SU-DHL-6 (cell line): ENCODE data around the gene TESMIN.

ENCODE experiments used
- H2AFZ ChIP-seq: fragments of 200-600 bp; sonication (generic); 2 replicates; pipeline ENCODE4 v1.6.1; 2014; ENCODE audit warnings: low read depth, mild to moderate bottlenecking, moderate library complexity, mixed read lengths, antibody characterized with exemption, low read length; ENCODE audit not compliant: severe bottlenecking
- H3F3A ChIP-seq: fragments of 200-600 bp; shearing (Covaris generic); 2 replicates; pipeline ENCODE4 v1.6.0; 2016; ENCODE audit warnings: antibody characterized with exemption, mild to moderate bottlenecking; ENCODE audit not compliant: insufficient read depth
- H3K27ac ChIP-seq: fragments of 200-600 bp; sonication (generic); 2 replicates; pipeline ENCODE4 v1.5.1; 2016; ENCODE audit warnings: low read depth, mild to moderate bottlenecking, low read length, moderate library complexity, mixed read lengths
- H3K27me3 ChIP-seq: fragments of 200-600 bp; sonication (generic), shearing (Covaris generic); 2 replicates; pipeline ENCODE4 v1.6.0; 2014; ENCODE audit warnings: mild to moderate bottlenecking, low read length
- H3K36me3 ChIP-seq: fragments of 200-600 bp; sonication (generic); 2 replicates; pipeline ENCODE4 v1.6.1; 2014; ENCODE audit warnings: mild to moderate bottlenecking, low read length, mixed read lengths
- H3K4me2 ChIP-seq: fragments of 300-600, 200-600 bp; shearing (Covaris generic), sonication (generic); 2 replicates; pipeline ENCODE4 v1.6.0; 2014; ENCODE audit warnings: low read length, low read depth, mild to moderate bottlenecking; ENCODE audit not compliant: poor library complexity, severe bottlenecking
- H3K4me3 ChIP-seq: fragments of 200-600 bp; sonication (generic); 2 replicates; pipeline ENCODE4 v1.5.1; 2014; ENCODE audit warnings: antibody characterized with exemption, low read length, mild to moderate bottlenecking, mixed read lengths; ENCODE audit not compliant: insufficient read depth, poor library complexity, severe bottlenecking
- H3K79me2 ChIP-seq: fragments of 200-600 bp; sonication (generic); 2 replicates; pipeline ENCODE4 v1.6.1; 2014; ENCODE audit warnings: mild to moderate bottlenecking, low read length, moderate library complexity; ENCODE audit not compliant: insufficient read depth
- H3K9ac ChIP-seq: fragments of 200-600 bp; sonication (generic); 2 replicates; pipeline ENCODE4 v1.7.0; 2014; ENCODE audit warnings: mild to moderate bottlenecking, low read length
- H3K9me2 ChIP-seq: fragments of 200-600 bp; sonication (generic); replicated peaks from 2 replicates; pipeline ENCODE4 v1.6.1; 2014; ENCODE audit warnings: low read length; ENCODE audit not compliant: insufficient read depth
- H3K9me3 ChIP-seq: fragments of 200-600 bp; sonication (generic); 2 replicates; pipeline ENCODE4 v1.6.1; 2014; ENCODE audit warnings: low read length, mixed read lengths; ENCODE audit not compliant: insufficient read depth
- H4K20me1 ChIP-seq: fragments of 200-600 bp; sonication (generic); 2 replicates; pipeline ENCODE4 v1.6.1; 2014; ENCODE audit warnings: low read depth, mild to moderate bottlenecking, antibody characterized with exemption, low read length, moderate library complexity, mixed read lengths
- CTCF ChIP-seq: fragments of 200-600 bp; sonication (generic); IDR thresholded peaks from one replicate; pipeline ENCODE4 v1.5.1; 2017; ENCODE audit warnings: antibody characterized with exemption, mild to moderate bottlenecking, low read length, moderate library complexity; ENCODE audit not compliant: insufficient read depth, poor library complexity, severe bottlenecking
- EZH2phosphoT487 ChIP-seq: fragments of 200-600 bp; sonication (generic), shearing (Covaris generic); conservative IDR thresholded peaks from 2 replicates; pipeline ENCODE4 v1.6.1; 2018; ENCODE audit warnings: mild to moderate bottlenecking, antibody characterized with exemption, low read length, moderate library complexity, mixed read lengths

TESMIN gene

GRCh38 chr11:68673306-68673945 is 77.9 kb downstream of the TESMIN start:
- H3K79me2 ChIP-seq: no peaks in the 10 kb centered on the region
- no peaks in the 10 kb centered on the region for H3K27me3 ChIP-seq
- H3K36me3 ChIP-seq: no peaks in the 10 kb centered on the region
- no peaks in the 10 kb centered on the region for H4K20me1 ChIP-seq
- no peak overlapping the region for H3K4me3 ChIP-seq
- no peaks in the 10 kb centered on the region for H3K9me3 ChIP-seq
- no peak overlapping the region for H3K9ac ChIP-seq
- no peaks in the 10 kb centered on the region for H3F3A ChIP-seq
- H3K27ac ChIP-seq: no peak overlapping the region
- H3K9me2 ChIP-seq: no peaks in the 10 kb centered on the region
- TF ChIP-seq EZH2phosphoT487 (no peak), CTCF (no peak)
- no peak overlapping the region for H3K4me2 ChIP-seq
- H2AFZ ChIP-seq: no peak overlapping the region

DNA sequence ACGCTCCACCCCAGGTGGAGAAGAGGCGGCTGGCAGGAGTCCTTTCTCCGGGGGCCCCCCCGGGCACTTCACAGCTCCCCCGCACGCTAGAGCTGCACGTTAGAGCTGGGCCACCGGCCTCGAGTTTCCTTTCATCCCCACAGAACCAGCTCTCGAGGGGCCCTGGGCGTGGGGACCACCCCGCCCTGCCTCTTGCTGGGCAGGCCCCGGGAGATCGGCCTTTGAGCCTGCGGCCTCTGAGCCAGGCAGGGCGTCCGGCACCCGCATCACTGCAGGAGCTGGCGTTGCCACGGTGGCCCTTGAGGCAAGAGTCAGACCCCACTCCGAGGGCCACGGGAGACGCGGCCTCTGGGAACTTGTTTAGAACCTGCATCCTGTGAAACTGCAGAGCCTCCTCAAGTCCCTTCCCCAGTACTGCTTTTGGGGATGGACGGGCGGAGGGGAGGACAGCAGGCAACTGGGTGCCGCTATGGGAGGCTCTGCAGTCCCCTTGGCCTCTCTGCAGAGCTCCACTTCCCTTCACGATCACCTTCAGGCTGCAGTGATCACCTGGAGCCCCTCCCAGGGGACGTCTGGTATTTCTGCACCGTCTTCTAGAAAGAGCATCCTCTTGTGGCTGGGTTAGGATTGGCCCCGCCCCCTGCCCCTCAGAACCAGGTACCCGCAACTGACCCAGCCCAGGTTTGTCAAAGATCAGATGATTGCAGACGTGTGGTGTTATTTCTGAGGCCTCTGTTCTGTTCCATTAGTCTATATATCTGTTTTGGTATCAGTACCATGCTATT is 80.9 kb downstream of the TESMIN start:
- H3K9me3 ChIP-seq: no peaks in the 10 kb centered on the region

GRCh38 chr11:68669301-68670090 is 81.8 kb downstream of the TESMIN start:
- Histone ChIP-seq H3K4me3 (no peak overlapping the region), H3K9ac (no peak overlapping the region), H3K9me3 (no peaks in the 10 kb centered on the region), H3F3A (no peaks in the 10 kb centered on the region), H3K27ac (no peak overlapping the region), H3K4me2 (no peak overlapping the region), H2AFZ (no peak overlapping the region), H3K79me2 (no peaks in the 10 kb centered on the region), H3K36me3 (no peaks in the 10 kb centered on the region), H4K20me1 (no peaks in the 10 kb centered on the region), H3K27me3 (no peaks in the 10 kb centered on the region), H3K9me2 (no peaks in the 10 kb centered on the region)
- TF ChIP-seq EZH2phosphoT487 (no peak), CTCF (no peak)

More for the DNA sequence above, 80.9 kb downstream of the TESMIN start:
- Histone ChIP-seq H4K20me1 (no peaks in the 10 kb centered on the region), H3F3A (no peaks in the 10 kb centered on the region), H2AFZ (no peak overlapping the region), H3K9me2 (no peaks in the 10 kb centered on the region), H3K4me2 (no peak overlapping the region), H3K27me3 (no peaks in the 10 kb centered on the region), H3K27ac (no peak overlapping the region), H3K79me2 (no peaks in the 10 kb centered on the region), H3K36me3 (no peaks in the 10 kb centered on the region), H3K4me3 (no peak overlapping the region), H3K9ac (no peak overlapping the region)
- TF ChIP-seq EZH2phosphoT487: no peak
